Kidney (tissue), 14 donors: ENCODE results near the gene ANO1. TPM values are rescaled to one million over a fixed set of nuclear protein-coding genes. Genes with fewer than 3 reads are reported as not detected.

ENCODE experiments used
- DNase-seq, 5 donors: peaks; one replicate each; pipeline ENCODE4 v3.0.0-alpha.2; 2013 to 2020
- FAIRE-seq: peaks from 2 replicates; lab custom pipeline; 2012; peaks lifted over from hg19 to GRCh38; lab: Jason Lieb, UNC
- H3K27ac ChIP-seq, 2 donors: one replicate each; pipeline ENCODE4 v1.7.0; 2013; ENCODE audit warnings: low read depth in 2 of 2, low read length in 2 of 2, inconsistent platforms in 1 of 2
- H3K27me3 ChIP-seq: one replicate; pipeline ENCODE4 v1.7.1; 2013; ENCODE audit warnings: low read length, inconsistent platforms; ENCODE audit not compliant: control insufficient read depth, insufficient read depth
- H3K36me3 ChIP-seq, 3 donors: one replicate each; pipeline versions ENCODE4 v1.7.0 to v1.7.1; 2013; ENCODE audit warnings: low read length in 3 of 3, control low read depth in 1 of 3, inconsistent platforms in 1 of 3; ENCODE audit not compliant: insufficient read depth in 3 of 3, control insufficient read depth in 2 of 3
- H3K4me1 ChIP-seq, 3 donors: one replicate each; pipeline versions ENCODE4 v1.7.0 to v1.7.1; 2013; ENCODE audit warnings: low read length in 3 of 3, inconsistent platforms in 1 of 3, low read depth in 1 of 3; ENCODE audit not compliant: control insufficient read depth in 2 of 3, insufficient read depth in 2 of 3
- H3K4me3 ChIP-seq, 3 donors: one replicate each; pipeline versions ENCODE4 v1.7.0 to v1.8.1; 2013; ENCODE audit warnings: low read length in 3 of 3, control low read depth in 1 of 3, inconsistent platforms in 1 of 3
- H3K9ac ChIP-seq, 3 donors: one replicate each; pipeline versions ENCODE4 v1.7.0 to v1.7.1; 2013; ENCODE audit warnings: low read length in 3 of 3, control low read depth in 1 of 3, inconsistent platforms in 1 of 3
- H3K9me3 ChIP-seq, 3 donors: one replicate each; pipeline versions ENCODE4 v1.7.0 to v1.7.1; 2013; ENCODE audit warnings: low read length in 3 of 3, control low read depth in 1 of 3, inconsistent platforms in 1 of 3; ENCODE audit not compliant: control insufficient read depth in 2 of 3, insufficient read depth in 1 of 3
- intact Hi-C: fragments of 100-400 bp; cut with DNase I; formaldehyde crosslinking; loops from one replicate; pipeline ENCODE4 v1.11.1; 2022
- polyA plus RNA-seq: library from polyadenylated mRNA; stranded (reverse); fragments of 350-450 nt; fragmentation: Illumina TruSeq; extraction: RNeasy Lipid Tissue Mini Kit (QIAGEN cat#74804); gene quantifications from one replicate; pipeline ENCODE4 v1.2.3, GENCODE V29; 2014; ENCODE audit warnings: low read depth, low replicate concordance; ENCODE audit not compliant: insufficient read depth
- total RNA-seq: library from RNA; stranded (reverse); fragmentation: NEBNext Ultra II Directional; extraction: Animal tissue kit (Norgen Biotek cat#: 25700); gene quantifications from one replicate; pipeline ENCODE4 v1.2.1, GENCODE V29; 2021
- TF ChIP-seq, protein P1 (sequence below): IDR thresholded peaks from 3 replicates; pipeline ENCODE4 v1.5.1; 2012; ENCODE audit warnings: mild to moderate bottlenecking, moderate library complexity, borderline replicate concordance; ENCODE audit not compliant: insufficient read depth; ENCODE audit errors: extremely low read depth
- donor health status: control.
- donor health status: control.
- donor health status: control.
- donor health status: control.
- donor health status: control.
- donor health status: DM: yes; HTN: yes; CAD: no.
- donor health status: Normal renal cell carcinoma (clear cell type).

The ANO1 gene
- total and polyA plus RNA-seq, 2 donors from 2014 or later = 2.0 to 15.1 TPM

DNA sequence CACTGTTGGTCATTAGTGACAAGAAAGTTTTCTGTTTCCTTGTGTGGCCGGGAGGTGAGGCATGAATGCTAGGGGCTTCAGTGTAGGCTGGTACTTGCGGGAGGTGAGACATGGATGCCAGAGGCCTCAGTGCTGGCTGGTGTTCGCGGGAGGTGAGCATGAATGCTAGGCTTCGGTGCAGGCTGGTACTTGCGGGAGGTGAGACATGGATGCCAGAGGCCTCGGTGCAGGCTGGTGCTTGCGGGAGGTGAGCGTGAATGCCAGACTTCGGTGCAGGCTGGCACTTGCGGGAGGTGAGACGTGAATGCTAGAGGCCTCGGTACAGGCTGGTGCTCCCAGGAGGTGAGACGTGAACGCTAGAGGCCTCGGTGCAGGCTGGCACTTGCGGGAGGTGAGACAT, 48.4 kb downstream of the ANO1 start:
- FAIRE-seq (no peak), DNase-seq (no peak)
- TF ChIP-seq, protein P1, sequence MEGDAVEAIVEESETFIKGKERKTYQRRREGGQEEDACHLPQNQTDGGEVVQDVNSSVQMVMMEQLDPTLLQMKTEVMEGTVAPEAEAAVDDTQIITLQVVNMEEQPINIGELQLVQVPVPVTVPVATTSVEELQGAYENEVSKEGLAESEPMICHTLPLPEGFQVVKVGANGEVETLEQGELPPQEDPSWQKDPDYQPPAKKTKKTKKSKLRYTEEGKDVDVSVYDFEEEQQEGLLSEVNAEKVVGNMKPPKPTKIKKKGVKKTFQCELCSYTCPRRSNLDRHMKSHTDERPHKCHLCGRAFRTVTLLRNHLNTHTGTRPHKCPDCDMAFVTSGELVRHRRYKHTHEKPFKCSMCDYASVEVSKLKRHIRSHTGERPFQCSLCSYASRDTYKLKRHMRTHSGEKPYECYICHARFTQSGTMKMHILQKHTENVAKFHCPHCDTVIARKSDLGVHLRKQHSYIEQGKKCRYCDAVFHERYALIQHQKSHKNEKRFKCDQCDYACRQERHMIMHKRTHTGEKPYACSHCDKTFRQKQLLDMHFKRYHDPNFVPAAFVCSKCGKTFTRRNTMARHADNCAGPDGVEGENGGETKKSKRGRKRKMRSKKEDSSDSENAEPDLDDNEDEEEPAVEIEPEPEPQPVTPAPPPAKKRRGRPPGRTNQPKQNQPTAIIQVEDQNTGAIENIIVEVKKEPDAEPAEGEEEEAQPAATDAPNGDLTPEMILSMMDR = no peak
- Histone ChIP-seq H3K27me3 (no peaks in the 10 kb centered on the region), H3K9ac (no peak overlapping the region), H3K27ac (no peak overlapping the region), H3K4me3 (no peak overlapping the region), H3K9me3 (no peaks in the 10 kb centered on the region), H3K36me3 (no peaks in the 10 kb centered on the region), H3K4me1 (no peaks in the 10 kb centered on the region)
- intact Hi-C loops = no loop called here

DNA sequence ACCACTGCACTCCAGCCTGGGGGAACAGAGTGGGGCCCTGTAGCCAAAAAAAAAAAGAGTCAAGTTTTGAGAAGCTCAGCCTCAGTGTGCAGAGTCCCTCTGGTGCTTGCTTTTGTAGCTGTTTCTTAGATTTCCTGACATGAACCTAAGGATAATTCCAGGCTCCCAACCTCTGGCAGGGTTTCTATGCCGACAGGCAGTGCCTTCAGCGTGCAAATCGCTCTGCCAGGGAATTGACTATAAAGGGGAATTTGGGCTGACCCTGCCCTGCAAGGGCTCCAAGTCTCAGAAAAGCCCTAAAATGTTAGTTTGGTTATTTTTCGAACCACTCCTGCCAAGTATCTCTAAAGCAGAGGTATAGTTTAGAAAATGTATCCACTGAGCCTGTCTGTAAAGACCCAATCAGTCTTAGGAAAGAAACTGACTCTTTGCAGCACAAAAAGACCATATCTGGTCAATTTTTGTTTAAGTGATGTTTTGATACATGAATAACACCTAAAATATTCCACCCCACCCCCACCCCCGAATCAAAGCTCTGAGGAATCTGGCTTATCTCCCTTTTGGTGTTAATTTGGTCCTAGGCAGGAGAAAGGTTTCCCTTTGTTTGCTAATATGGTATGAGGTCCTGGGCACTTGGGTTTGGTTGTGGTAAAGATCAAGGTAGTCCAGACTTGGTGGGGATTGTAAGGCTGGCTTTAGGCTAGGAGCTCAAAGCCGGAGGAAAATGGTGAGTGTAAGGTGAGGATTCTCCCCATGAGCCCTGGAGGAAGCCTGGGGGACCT, 49.7 kb downstream of the ANO1 start:
- TF ChIP-seq, protein P1 = no peak
- intact Hi-C loops = no loop called here
- H3K4me3 ChIP-seq = no peak overlapping the region
- H3K27me3 ChIP-seq = no peaks in the 10 kb centered on the region
- no peak overlapping the region for H3K9ac ChIP-seq
- DNase-seq (no peak), FAIRE-seq (no peak)
- no peaks in the 10 kb centered on the region for H3K36me3 ChIP-seq
- no peaks in the 10 kb centered on the region for H3K9me3 ChIP-seq
- no peaks in the 10 kb centered on the region for H3K4me1 ChIP-seq
- no peak overlapping the region for H3K27ac ChIP-seq

DNA sequence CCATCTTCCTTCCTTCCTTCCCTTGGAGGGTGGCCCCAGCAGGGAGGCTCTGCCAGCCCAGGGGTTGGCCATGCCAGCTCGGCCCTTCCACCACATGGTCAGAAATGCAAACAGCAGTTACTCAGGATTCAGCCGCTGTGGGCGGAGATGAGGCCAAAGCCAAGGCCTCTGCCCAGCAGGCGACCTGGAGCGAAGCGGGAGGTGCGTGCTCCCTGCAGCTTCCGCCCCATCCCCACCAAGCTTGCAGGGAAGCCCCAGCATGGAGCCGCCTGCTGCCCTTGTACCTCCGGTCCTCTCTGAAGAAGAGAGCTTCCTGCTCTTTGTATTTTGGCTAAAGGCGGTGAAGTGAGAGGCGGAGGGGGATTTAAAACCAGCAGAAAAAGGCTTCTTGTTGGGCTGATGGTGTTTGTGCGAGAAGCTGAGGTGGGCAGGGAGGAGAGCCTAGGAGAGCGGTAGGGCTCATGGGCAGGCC, 50.4 kb downstream of the ANO1 start:
- intact Hi-C loops = no loop called here
- FAIRE-seq (no peak), DNase-seq (no peak)
- Histone ChIP-seq H3K4me1 (no peaks in the 10 kb centered on the region), H3K4me3 (no peak overlapping the region), H3K9ac (no peak overlapping the region), H3K9me3 (no peaks in the 10 kb centered on the region), H3K27me3 (no peaks in the 10 kb centered on the region), H3K36me3 (no peaks in the 10 kb centered on the region), H3K27ac (no peak overlapping the region)
- TF ChIP-seq, protein P1 = no peak
